GM19240 (cell line): ENCODE data around the gene AGPAT4.

Experiments used
- DNase-seq: peaks from one replicate; pipeline ENCODE4 v3.0.0; 2011; ENCODE audit warnings: low spot score; ENCODE audit not compliant: insufficient read length

Gene AGPAT4

DNA sequence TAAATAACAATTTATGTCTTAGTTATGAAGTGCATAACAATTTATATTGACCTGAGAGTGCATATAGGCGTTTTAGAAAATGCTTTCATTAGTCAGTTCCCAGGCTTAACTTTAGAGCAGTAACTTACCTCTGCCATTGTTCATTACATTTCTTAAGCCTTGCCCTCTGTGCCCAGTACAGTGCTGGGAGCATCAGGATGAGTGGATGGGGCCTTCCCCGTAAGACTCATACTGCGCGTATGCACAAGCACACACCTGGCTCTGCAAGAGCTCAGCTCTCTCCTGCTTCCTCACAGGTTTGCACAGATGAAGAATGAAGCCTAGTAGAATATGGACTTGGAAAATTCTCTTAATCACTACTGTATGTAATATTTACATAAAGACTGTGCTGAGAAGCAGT is 157.3 kb downstream of the AGPAT4 start:
- no peak for DNase-seq

DNA sequence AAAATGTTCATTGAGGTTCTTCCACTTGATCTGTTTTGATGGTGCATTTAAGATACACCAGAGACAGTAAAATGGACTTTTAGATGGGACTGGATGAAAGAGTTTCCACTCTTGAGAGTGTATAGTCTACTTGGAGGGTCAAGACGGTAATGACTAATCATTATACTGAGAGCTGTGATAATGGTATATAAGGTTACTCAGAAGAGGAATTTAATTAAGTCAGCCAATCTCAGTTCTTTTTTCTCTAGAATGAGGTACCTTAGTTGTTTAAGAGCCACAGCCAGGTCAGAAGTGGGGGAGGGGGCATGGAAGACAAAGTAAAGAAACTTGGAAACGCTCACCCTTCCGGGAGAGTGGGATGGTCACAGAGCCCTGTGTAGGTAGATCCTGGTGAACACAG is 158.4 kb downstream of the AGPAT4 start:
- no peak for DNase-seq

DNA sequence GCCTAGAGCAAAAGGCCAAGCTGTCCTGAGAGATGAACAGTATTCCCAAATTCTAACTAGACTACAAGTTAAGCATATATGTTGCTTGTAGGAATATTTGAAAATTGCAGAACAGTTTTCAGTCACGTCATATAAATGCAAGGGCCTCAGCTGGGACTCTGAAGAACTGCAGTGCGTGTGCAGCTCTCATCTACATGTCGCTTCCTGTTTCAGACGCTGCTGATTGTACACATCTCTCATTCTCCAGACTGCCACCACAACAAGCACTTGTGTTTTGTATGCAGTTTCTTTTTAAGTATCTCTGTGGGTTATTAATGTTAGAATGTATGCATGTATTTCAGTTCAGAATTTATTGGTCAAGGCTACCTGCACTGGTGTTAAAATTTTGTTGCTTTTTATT is 162.6 kb downstream of the AGPAT4 start:
- DNase-seq = no peak

DNA sequence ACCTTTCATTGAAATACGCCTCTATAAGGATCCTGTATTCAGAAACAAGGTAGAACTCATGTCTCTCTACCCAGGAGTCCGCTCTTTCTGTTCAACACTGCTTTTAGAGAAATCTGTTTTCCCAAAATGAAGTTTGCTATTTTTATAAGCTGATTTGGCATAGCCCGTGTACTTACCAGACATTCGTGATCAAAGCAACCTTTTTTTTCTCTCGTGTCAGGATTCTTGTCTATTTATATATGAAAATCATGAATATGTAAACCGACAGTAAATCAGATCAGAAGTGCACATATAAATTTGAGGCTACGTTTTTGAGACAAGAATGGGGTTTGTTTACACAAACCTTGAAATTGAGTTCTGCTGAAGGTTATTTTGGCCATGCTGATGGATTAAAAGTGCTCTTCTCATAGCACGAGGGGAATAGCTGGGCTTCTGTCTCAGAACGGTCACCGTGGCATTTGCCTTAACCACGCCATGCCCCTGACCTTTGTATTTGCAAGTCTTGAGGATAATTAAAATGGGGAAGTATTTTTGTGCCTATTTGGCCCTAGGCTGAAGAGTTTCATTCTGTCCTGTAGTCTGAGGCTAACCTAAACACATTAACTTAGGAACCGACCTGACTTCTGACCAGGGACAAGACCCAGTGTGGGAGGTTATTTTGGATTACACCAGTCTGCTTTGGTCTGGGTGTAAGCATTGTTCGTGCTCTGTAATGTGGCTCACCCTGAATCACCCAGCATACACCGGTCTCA is 163.7 kb downstream of the AGPAT4 start:
- no peak for DNase-seq

DNA sequence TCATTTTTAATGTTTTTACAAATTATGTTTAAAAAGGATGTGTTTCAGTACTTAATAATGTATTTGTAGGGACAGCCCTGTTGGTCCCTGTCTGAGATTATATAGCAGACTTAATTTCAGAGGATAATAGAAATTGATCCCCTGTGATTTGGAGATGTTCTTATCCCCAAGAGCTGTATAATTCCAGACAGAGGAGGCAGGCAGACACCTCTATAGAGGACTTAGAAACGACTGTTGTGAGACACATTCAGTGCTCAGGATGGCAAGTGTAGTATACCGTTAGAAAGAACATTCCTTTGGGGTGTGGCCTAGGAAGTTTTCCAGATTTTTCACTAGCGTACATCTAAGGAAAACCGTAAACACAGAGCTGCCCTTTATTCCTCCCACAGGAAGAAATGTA is 164.5 kb downstream of the AGPAT4 start:
- DNase-seq = no peak

DNA sequence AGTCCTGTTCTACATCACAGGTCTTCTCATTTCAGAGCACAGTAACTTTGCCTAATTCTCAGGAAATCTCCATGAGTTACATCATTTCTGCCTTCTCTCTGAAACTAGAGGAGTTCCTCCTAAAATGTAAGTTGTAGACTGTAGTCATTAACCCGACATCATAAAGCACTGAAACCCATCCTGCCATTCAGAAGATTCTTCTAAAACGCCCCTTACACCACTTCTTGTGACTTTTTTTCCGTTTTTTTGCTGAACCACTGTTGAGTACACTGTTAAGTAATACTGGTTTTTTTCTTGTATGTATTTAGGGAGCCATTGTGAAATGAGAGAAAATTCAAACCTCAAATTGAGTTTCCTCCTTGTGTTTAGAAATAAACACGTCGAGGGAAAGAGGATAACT is 164.9 kb downstream of the AGPAT4 start:
- DNase-seq = no peak

DNA sequence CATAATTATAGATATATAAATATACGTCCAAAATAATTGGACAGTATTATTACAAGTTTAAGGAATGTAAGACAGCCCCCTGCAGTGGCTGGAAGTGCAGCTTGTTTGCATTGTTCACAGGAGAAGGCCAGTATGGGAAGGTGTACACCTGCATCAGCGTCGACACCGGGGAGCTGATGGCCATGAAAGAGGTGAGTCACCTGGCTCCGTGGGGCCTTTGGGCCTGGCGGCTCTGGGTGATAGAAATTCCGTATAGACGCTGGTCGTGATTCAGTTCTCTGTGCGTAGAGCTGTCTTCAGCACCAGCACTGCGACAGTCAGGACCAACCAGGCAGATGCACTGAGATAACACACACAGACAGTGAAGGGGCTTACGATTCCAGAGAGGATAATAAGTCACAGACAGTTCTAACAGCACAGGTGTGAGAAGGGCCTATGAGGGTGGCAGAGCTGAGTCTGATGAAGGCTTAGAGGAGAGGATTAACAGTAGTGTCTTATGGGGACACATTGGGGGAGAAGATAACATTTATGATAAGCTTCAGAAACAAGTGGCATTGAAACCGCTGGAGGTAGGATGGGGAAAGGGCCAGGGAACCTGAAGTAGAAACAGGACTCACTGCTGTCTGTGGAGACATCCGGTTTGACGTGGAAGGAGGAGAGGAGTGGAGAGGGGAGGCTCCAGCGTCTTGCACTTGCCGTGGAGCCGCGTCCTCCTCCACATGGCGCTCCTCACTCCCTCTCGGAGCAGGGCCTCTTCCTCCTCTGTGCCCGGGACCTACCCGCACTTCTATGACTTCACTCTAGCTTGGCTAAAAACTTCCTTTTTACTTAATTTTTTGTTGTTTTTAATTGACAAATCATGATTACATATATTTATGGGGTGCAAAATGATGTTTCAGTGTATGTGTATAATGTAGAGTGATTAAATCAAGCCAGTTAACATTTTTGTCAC is 165.8 kb downstream of the AGPAT4 start:
- DNase-seq = no peak

DNA sequence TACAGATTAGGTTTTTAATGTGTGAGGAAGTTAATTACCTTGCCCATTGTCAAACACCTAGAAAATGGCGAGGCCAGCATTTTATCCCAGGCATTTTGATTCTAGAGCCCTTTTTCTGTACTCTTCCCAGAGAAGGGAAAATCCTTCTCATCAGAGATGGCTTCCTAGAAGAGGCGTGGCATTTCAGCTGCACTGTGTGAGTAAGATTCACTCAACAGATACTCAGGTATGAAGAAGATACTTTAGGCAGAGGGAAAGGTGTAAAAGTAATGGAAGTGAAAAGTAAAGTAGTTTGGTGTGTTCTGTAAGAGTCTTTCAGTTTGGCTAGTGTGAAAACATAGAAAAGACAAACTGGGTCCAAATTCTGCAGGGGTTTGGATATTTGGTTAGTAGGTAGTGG is 168.5 kb downstream of the AGPAT4 start:
- DNase-seq = no peak

DNA sequence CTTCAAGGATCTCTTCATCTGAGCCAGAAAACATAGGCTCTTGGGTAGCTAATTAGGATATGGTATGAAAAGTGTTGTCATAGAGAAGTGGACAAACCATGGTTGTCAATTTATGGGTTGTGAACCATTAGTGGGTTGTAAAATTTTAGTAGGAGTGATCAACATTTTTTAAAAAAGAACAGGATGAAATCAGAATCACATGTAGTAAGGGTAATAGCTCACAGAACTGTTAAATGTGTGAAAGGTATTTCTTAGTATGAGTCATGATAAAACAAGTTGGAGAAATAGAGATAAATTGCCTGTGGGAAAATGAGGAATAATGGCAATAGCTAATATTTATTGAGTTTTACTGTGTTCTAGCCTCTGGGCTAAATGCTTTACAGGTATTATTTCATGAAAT is 168.9 kb downstream of the AGPAT4 start:
- no peak for DNase-seq

DNA sequence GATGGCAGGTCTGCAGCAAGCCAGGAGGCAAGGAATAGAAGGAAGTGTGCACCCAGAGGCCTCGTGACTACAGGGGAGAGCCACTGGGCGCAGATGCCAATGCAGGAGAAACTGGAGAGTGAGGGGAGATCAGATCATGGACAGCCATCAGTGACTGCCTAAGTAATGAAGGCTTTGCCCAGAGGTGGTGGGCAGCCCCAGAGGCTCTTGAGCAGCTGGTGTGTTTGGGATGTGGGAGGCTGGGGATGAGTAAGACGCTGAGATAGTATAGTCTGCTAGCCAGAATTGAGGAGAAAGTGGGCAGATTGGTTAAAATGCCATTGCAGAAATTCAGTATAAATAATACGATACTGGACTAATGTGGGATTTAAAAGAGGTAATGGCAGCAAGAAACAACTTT is 170.4 kb downstream of the AGPAT4 start:
- no peak for DNase-seq

DNA sequence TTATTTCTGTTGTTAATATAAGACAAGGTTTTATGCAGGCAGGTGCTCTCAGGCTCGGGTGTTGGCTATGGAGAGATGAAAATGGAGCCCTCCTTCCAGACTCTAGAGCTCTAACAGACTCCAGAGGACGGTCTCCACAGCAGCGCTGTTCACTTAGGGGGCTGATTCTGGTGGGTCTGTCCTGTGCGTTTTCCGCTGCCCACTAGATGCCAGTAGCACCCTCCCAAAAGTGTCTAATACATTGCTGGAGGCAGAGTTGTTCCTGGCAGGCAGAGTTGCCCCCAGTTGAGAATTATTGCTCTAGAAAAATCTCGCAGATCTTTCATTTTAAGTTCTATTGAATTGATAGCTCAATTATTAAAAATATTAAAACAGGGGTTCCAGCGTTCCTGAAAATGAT is 172.3 kb downstream of the AGPAT4 start:
- DNase-seq = no peak

DNA sequence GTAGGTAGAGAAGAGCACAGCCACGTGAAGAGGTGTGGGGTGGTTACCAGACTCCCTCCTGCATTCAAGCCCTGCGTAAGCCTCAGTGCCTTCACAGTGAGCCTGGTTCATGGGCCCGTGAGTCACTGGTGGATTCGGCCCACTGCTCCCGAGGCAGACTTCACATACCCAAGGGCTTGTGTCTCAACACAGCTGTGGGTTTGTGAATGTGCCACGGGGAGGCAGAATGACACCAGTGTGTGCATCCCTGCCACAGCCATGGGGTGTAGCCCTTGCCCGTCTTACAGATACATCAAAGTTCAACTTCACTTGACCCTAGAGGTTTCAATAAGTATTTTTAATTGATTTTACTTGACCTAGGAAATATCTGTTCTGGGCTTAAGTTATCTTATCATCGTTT is 173.8 kb downstream of the AGPAT4 start:
- DNase-seq = no peak

DNA sequence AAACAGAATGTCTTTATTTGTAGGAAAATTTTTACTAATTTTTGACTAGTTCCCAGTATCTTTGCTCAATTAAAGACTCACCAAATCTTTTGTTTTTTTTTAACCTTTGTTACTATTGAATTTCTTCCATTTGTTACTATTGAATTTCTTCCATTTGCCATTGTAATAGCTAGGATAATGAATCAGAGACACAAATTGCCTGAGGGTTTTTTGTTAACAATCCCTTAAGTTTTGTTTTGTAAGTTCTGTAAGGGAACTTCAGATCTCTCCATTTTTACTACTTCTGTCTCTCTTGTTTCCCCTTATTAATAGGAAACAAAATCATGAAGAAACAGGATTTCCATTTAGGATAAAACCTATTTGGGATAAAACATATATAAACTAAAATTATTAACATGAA is 177.9 kb downstream of the AGPAT4 start:
- DNase-seq = no peak

DNA sequence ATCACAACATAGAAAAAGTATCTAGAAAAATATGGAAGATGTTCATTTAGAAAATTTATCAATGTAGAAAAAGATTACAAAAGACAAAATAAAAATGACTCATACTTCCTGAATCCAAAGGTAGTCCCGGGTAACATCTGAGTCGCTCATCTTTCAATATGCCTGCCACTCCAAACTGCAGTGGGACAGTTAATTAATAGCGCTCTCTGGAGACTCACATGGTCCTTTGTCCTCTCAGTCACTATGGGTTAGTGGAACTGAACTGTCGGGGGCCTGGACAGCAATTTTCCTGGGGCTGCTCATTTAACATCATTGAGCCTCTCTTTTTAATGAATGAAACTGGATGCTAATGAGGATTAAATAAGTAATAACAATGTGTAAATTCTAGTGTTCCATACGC is 178.9 kb downstream of the AGPAT4 start:
- no peak for DNase-seq

DNA sequence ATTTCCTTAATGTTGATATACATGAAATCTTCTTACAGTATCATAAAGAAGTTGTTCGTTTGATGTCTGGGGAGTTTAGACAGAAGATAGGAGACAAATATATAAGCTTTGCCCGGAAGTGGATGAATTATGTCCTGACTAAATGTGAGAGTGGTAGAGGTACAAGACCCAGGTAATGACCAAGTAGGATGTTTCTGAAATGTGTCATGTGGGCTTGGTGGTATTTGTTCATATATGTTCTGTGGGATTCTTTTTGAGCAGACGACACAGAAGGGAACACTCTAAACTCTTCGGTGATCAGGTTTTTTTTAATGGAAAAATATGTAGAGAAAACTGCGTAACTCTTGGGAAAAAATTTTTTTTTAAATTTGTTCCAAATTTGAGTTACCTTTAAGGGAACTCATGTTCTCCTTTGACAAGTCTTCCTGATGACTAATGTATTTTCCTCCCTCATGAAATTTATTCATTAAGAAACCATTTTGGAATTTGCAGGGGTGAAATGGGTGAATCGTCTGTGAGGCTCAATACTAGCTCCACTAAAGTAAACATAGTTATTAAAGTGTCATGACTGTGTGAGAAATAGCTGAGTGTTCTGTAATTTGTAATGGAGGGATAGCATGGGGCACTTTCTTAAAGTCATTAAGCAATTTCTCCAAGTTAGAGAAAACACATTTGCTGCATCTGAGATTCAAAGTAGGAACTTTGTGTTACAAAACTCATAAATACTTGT is 181.7 kb downstream of the AGPAT4 start:
- no peak for DNase-seq

DNA sequence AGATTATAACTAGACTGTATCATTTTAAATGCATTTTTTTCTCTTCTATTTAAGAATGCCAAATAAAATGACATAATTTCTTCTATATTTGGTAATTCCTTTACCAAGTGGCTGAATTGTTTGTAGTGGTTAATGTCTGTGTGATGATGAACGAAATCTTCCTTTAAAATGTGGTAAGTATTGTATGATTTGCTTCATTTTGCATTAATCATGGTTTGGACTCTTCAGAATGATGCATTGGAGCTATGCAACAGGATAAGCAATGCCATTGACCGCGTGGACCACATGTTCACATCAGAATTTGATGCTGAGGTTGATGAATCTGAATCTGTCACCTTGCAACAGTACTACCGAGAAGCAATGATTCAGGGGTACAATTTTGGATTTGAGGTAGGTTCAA is 182.7 kb downstream of the AGPAT4 start:
- DNase-seq = no peak

DNA sequence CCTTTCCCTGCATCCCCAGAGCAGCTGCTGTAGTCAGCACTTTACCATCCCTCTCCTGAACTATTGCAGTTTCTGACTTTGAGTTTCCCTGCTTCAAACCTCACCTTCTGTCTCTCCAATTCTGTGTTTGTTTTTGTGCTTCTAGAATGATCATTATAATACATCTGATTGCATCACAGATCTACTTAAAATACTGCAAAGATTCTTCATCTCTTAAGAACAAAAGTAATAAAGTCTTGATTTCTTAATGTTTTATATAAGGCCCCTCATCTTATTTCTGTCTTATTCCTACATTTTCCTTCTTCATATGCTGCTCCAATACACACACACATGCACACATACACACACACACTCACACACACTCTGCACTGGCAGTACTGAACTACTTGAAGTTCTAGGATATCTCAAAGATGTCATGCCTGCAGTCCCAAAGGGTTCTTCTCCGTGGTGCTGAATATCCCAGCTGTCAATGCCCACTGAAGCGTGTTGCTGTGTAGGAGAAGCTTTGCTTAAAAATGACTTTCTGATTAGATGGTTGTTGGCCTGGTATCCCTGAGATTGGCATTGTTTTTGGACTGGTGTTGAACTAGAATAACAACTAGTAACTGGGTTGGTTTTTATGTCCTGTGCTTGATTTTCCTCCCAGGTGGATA is 185.1 kb downstream of the AGPAT4 start:
- DNase-seq = no peak

DNA sequence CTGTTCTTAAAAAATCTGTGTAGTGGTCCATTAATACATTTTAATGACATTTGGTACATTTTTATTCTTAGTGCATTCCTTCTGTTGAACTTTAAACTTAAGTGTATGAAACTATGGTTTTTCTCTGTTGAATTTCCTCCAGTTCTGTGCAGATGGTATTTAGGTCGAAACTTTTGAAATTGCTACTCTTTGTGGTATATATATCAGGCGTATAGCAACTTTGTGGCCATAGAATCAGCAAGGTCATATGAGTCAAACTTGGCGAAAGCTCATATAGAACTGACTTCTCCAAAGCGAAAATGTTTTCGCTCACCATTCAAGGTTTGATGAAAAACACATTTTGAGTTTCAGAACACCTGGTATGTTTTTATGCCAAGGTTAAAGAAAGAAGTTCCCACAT is 188.6 kb downstream of the AGPAT4 start:
- no peak for DNase-seq

DNA sequence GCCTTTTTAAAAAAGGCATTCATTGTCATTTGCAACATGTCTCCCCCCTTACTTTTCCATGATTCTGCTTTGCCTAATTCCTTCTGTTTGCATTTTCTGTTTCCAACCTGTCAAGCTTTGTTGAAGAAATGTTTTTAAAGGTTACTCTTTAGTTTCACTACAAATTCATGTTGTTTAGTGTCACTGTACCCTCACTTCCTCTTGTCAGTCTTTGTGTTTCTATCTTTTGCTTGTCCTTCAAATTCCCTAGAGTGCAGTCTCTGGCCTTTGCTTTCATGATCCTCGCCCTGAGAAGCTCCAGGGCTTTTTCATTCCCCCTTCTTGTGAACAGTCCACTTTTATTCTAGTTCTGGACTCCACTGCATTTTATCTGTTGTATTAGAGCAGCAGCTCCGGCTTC is 191.6 kb downstream of the AGPAT4 start:
- DNase-seq = no peak

DNA sequence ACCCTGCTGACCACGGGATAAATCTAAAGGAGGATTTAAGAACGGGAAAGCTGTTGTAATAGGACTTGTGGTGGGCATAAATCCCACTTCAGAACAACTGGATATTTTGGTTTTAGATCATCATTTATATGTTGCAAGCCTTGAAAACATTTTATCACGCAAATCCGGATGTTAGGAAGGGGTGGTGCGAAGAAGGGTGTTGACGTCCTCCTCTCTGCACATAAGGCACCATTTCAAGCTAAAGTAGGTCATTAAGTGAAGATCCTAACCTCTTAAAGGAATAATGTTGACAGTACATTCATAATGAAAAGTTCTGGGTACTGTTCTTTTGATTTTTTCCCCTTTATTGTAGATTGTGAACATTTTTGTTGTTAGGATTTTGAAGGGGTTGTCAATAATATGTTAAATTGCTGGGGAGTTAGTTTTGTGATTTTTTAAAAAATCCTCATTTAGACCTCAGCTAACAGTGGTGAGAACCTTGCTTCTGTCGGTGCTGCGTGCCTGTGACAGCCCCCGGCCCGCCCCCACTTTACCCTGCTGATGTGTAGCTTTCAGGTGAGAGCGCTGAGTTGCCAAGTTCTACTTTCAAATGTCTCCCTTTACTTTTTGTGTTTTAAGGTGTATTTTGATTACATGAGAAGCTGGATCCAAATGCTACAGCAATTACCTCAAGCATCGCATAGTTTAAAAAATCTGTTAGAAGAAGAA is 193.4 kb downstream of the AGPAT4 start:
- no peak for DNase-seq
